HCT116 (cell line): ENCODE measurements around the gene ACTG1. TPM values are rescaled to one million over a fixed set of nuclear protein-coding genes. Genes with fewer than 3 reads are reported as not detected.

Source experiments
- ATAC-seq: fragments of 200-7000 bp; cut with Tn5 transposase; 2 replicates; pipeline ENCODE4 v1.9.1; 2020; ENCODE audit warnings: mild to moderate bottlenecking, moderate library complexity
- BruUV-seq: library from RNA; stranded (reverse); fragments of 400-500 nt; replicated peaks from 2 replicates; lab custom pipeline; 2021; lab: Mats Ljungman, UMichigan
- CTCF ChIA-PET: fragments of 300-600 bp; sonication (Branson Sonifier 250); formaldehyde crosslinking; loops from one replicate; lab custom pipeline; 2021; ENCODE audit warnings: antibody characterized with exemption; lab: Charles Lee
- POLR2A ChIA-PET: fragments of 300-600, 350-600 bp; sonication (Branson Sonifier 250); formaldehyde crosslinking; loops from one replicate; lab custom pipeline; 2021; ENCODE audit warnings: antibody characterized with exemption; lab: Charles Lee
- RAD21 ChIA-PET, 2 experiments: fragments of 300-600 bp; sonication (Branson Sonifier 250); formaldehyde crosslinking; loops; one replicate each; lab custom pipeline; 2023; ENCODE audit warnings: low total read pairs in 2 of 2; ENCODE audit not compliant: uncharacterized antibody in 2 of 2, unreplicated experiment in 2 of 2, low non-redundant PET in 1 of 2; lab: Charles Lee
- DNase-seq: peaks from one replicate; pipeline ENCODE4 v3.0.0-alpha.2; 2010; ENCODE audit warnings: low read depth, low spot score
- H2AFZ ChIP-seq: fragments of 200-600 bp; shearing (Covaris generic), sonication (generic); 2 replicates; pipeline ENCODE4 v1.6.1; 2017; ENCODE audit warnings: low read depth, mixed run types, mixed read lengths, antibody characterized with exemption, low read length; ENCODE audit not compliant: poor library complexity, severe bottlenecking
- H3K27ac ChIP-seq: 2 replicates; pipeline ENCODE4 v1.5.1; 2012; ENCODE audit warnings: low read depth, low read length
- H3K27me3 ChIP-seq: fragments of 200-600 bp; sonication (generic); 2 replicates; pipeline ENCODE4 v1.6.1; 2016; ENCODE audit warnings: mixed run types, low read length, mixed read lengths; ENCODE audit not compliant: insufficient read depth
- H3K36me3 ChIP-seq, 2 experiments: fragments of 200-500 bp in 1 of 2; fragments of 200-600 bp in 1 of 2; sonication (Bioruptor generic) in 1 of 2; sonication (generic) in 1 of 2; 2 replicates each; pipeline versions ENCODE4 v1.5.1 to v1.6.1; 2014 to 2016; ENCODE audit warnings: low read length in 2 of 2, inconsistent platforms in 1 of 2, mixed read lengths in 1 of 2, mixed run types in 1 of 2; ENCODE audit not compliant: insufficient read depth in 2 of 2, control insufficient read depth in 1 of 2
- H3K4me1 ChIP-seq, 2 experiments: fragments of 200-600 bp in 1 of 2; sonication (generic) in 1 of 2; 2 replicates each; pipeline versions ENCODE4 v1.5.1 to v1.6.1; 2012 to 2017; ENCODE audit warnings: low read length in 2 of 2, inconsistent platforms in 1 of 2, mild to moderate bottlenecking in 1 of 2, mixed read lengths in 1 of 2, mixed run types in 1 of 2, moderate library complexity in 1 of 2; ENCODE audit not compliant: insufficient read depth in 2 of 2, control insufficient read depth in 1 of 2
- H3K4me2 ChIP-seq: fragments of 200-600 bp; sonication (generic); 2 replicates; pipeline ENCODE4 v1.6.1; 2017; ENCODE audit warnings: mixed run types, low read length, mixed read lengths
- H3K4me3 ChIP-seq, 2 experiments: fragments of 200-600 bp in 1 of 2; sonication (generic) in 1 of 2; replicated peaks in 1 of 2; 2 replicates each; pipeline ENCODE4 v1.5.1; 2011 to 2016; ENCODE audit warnings: low read length in 2 of 2, control low read depth in 1 of 2, low read depth in 1 of 2, mild to moderate bottlenecking in 1 of 2, mixed read lengths in 1 of 2, mixed run types in 1 of 2
- H3K79me2 ChIP-seq: fragments of 200-600 bp; sonication (generic); 2 replicates; pipeline ENCODE4 v1.6.1; 2017; ENCODE audit warnings: mild to moderate bottlenecking, mixed run types, low read length, moderate library complexity, mixed read lengths; ENCODE audit not compliant: insufficient read depth
- H3K9ac ChIP-seq: fragments of 200-600 bp; sonication (generic); 2 replicates; pipeline ENCODE4 v1.6.1; 2016; ENCODE audit warnings: low read length, mixed read lengths
- H3K9me2 ChIP-seq: fragments of 200-600 bp; sonication (generic), shearing (Covaris generic); 2 replicates; pipeline ENCODE4 v1.6.1; 2017; ENCODE audit warnings: mixed run types, mild to moderate bottlenecking, moderate library complexity; ENCODE audit not compliant: insufficient read depth
- H3K9me3 ChIP-seq, 2 experiments: fragments of 200-500 bp in 1 of 2; fragments of 200-600 bp in 1 of 2; sonication (Bioruptor generic) in 1 of 2; sonication (generic) in 1 of 2; 2 replicates each; pipeline ENCODE4 v1.6.1; 2014 to 2017; ENCODE audit warnings: low read length in 2 of 2, mixed read lengths in 2 of 2, inconsistent platforms in 1 of 2, low read depth in 1 of 2, mild to moderate bottlenecking in 1 of 2, mixed run types in 1 of 2, moderate library complexity in 1 of 2; ENCODE audit not compliant: control insufficient read depth in 1 of 2, insufficient read depth in 1 of 2
- H4K20me1 ChIP-seq: fragments of 200-600 bp; sonication (generic), shearing (Covaris generic); 2 replicates; pipeline ENCODE4 v1.6.1; 2017; ENCODE audit warnings: mixed run types, mild to moderate bottlenecking, moderate library complexity; ENCODE audit not compliant: insufficient read depth
- CBX3 ChIP-seq: IDR thresholded peaks from 2 replicates; pipeline ENCODE4 v1.6.1; 2012; ENCODE audit warnings: low read depth
- CEBPB ChIP-seq: IDR thresholded peaks from 2 replicates; pipeline ENCODE4 v1.6.1; 2012; ENCODE audit warnings: low read depth
- CTCF ChIP-seq, 3 experiments: fragments of 200-600 bp in 1 of 3; sonication (generic) in 1 of 3; IDR thresholded peaks in 2 of 3; conservative IDR thresholded peaks in 1 of 3; 2 replicates each; pipeline ENCODE4 v1.5.1; 2012 to 2017; ENCODE audit warnings: low read depth in 2 of 3, low read length in 2 of 3, antibody characterized with exemption in 1 of 3, borderline replicate concordance in 1 of 3, control low read depth in 1 of 3, mild to moderate bottlenecking in 1 of 3, mixed read lengths in 1 of 3, mixed run types in 1 of 3, moderate library complexity in 1 of 3; ENCODE audit not compliant: insufficient read depth in 1 of 3
- JUND ChIP-seq: IDR thresholded peaks from 2 replicates; pipeline ENCODE4 v1.6.1; 2012
- SRF ChIP-seq: IDR thresholded peaks from 2 replicates; pipeline ENCODE4 v1.6.1; 2012; ENCODE audit warnings: low read depth
- ZNF274 ChIP-seq: fragments of 200-500 bp; sonication (Bioruptor generic); IDR thresholded peaks from 2 replicates; pipeline ENCODE4 v1.6.1; 2014; ENCODE audit warnings: mild to moderate bottlenecking, low read depth, low read length, inconsistent platforms
- intact Hi-C: fragments of 100-400 bp; cut with micrococcal nuclease; formaldehyde crosslinking; loops from 2 replicates; pipeline ENCODE4 v1.10.0; 2022
- total RNA-seq: library from RNA; stranded (reverse); gene quantifications from one replicate; pipeline ENCODE4 v1.2.1, GENCODE V29; 2021; ENCODE audit not compliant: unreplicated experiment

The ACTG1 gene
- total RNA-seq, 1 experiment from 2014 or later = 6,223 TPM

- peak; percentile 93 to 97 (median 96) for TF ChIP-seq CTCF (IDR thresholded peaks at IDR 0.05 in 2 of 3, conservative IDR thresholded peaks at IDR 0.05 in 1 of 3; ENCODE audit: borderline replicate concordance in 1 of 3, insufficient read depth in 1 of 3, low read depth in 2 of 3, low read length in 2 of 3)
- no peak for TF ChIP-seq SRF
- no peak for TF ChIP-seq JUND
- no peak for TF ChIP-seq CBX3
These were observed 28.2 kb downstream of the ACTG1 start (continued) for GRCh38 chr17:81484195-81484979.

GRCh38 chr17:81483862-81484194, 28.8 kb downstream of the ACTG1 start:
- no peaks in the 10 kb centered on the region for H3K27me3 ChIP-seq
- H3K9ac ChIP-seq = peak overlapping the region; percentile 25; the same call in 1 of the 2 replicates
- H4K20me1 ChIP-seq = no peaks in the 10 kb centered on the region
- POLR2A ChIA-PET = interaction anchor here (1.2 to 1.6 kb wide), 3 partner anchors 11 to 119 kb away, joined by 3 to 11 read pairs (median 4); no protein-coding TSS in a partner anchor
- ATAC-seq = no peak
- TF ChIP-seq CEBPB = no peak
- no peak for TF ChIP-seq ZNF274
- TF ChIP-seq, all 23 proteins: peak for 0
- ChIA-PET RAD21 (interaction anchor here in 1 of 2 experiments (1.0 kb wide), 1 partner anchor 192 kb away, joined by 8 read pairs; no protein-coding TSS in a partner anchor), CTCF (interaction anchor here (1.0 to 1.9 kb wide), 7 partner anchors 10 to 192 kb away, joined by 3 to 20 read pairs (median 6); no protein-coding TSS in a partner anchor)
- Histone ChIP-seq H2AFZ (no peak overlapping the region), H3K4me3 (0 out of 4 replicates have a peak overlapping the region, but pooled peaks of 1 of the 2 experiments have one; percentile 11), H3K9me3 (no peaks in the 10 kb centered on the region), H3K79me2 (no peaks in the 10 kb centered on the region; the same call in 1 of the 2 replicates), H3K36me3 (no peaks in the 10 kb centered on the region), H3K4me2 (peak overlapping the region; percentile 84), H3K9me2 (no peaks in the 10 kb centered on the region), H3K27ac (peak overlapping the region; percentile 74), H3K4me1 (peaks cover 21 to 47% of the 10 kb centered on the region in 2 experiments)
- DNase-seq = no peak
- BruUV-seq = no TSS peak
- intact Hi-C loops = loop anchor here (1.0 kb wide), 2 partner anchors 53 to 231 kb away; no protein-coding TSS in a partner anchor
